ENCODE measurements around the gene GRM1. TPM values are rescaled to one million over a fixed set of nuclear protein-coding genes. Genes with fewer than 3 reads are reported as not detected.

Gene GRM1
- total RNA-seq, 1 donor from 2014 or later: not detected

DNA sequence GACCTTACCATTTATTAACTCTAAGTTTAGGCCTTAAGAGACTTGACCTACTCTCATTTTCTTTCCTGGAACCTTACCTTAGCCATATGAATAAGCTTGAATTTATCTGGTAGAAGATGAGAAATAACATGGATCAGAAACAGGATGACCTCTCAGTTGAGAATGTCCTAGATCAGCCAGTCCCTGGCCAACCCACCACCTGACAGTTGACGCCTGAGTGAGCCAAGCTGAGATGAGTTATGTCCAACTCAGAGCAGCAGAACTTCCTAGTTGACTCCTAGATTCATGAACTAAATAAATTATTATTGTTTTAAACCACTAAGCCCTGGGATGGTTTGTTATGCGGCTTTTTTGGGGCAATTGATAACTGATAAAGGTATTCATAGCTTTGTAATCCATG lies 281.8 kb downstream of the GRM1 start:
- TF ChIP-seq, protein P1, sequence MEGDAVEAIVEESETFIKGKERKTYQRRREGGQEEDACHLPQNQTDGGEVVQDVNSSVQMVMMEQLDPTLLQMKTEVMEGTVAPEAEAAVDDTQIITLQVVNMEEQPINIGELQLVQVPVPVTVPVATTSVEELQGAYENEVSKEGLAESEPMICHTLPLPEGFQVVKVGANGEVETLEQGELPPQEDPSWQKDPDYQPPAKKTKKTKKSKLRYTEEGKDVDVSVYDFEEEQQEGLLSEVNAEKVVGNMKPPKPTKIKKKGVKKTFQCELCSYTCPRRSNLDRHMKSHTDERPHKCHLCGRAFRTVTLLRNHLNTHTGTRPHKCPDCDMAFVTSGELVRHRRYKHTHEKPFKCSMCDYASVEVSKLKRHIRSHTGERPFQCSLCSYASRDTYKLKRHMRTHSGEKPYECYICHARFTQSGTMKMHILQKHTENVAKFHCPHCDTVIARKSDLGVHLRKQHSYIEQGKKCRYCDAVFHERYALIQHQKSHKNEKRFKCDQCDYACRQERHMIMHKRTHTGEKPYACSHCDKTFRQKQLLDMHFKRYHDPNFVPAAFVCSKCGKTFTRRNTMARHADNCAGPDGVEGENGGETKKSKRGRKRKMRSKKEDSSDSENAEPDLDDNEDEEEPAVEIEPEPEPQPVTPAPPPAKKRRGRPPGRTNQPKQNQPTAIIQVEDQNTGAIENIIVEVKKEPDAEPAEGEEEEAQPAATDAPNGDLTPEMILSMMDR (IDR thresholded peaks at IDR 0.05): no peak
- ChIA-PET CTCF (no interaction called here), POLR2A (no interaction called here)
- intact Hi-C loops (cut with micrococcal nuclease): no loop called here
- Mint-ChIP-seq H3K4me3 (no peak overlapping the region), H3K27me3 (no peaks in the 10 kb centered on the region), H3K4me1 (no peaks in the 10 kb centered on the region), H3K27ac (no peak overlapping the region), H3K36me3 (ENCODE audit: low read depth) (no peaks in the 10 kb centered on the region), H3K9me3 (no peaks in the 10 kb centered on the region)
- ATAC-seq (ENCODE audit: low read depth): no peak
- DNase-seq: no peak

DNA sequence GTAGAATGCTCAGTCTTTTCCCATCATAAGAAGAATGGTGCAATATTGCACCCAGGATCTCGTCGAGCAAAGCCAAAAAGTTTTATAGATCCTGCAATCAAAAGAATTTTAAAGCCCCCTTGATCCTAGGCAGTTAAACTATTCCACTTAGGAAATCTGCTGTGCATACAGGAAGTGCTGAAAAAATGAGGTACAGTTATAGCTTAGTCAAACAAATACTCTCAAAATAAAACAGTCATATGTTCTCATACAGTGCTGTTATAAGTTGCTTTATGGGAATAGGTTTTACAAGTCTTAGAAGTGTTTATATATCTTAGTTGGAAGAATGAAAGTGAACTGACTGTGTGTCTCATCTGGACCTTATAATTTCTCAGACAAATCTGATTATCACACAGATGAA lies 282.2 kb downstream of the GRM1 start:
- ATAC-seq (ENCODE audit: low read depth) (no peak), DNase-seq (no peak)
- H3K27me3 Mint-ChIP-seq: no peaks in the 10 kb centered on the region
- CTCF ChIA-PET: no interaction called here
- intact Hi-C loops (cut with micrococcal nuclease): no loop called here
- H3K9me3 Mint-ChIP-seq: no peaks in the 10 kb centered on the region
- TF ChIP-seq, protein P1 (IDR thresholded peaks at IDR 0.05): no peak
- POLR2A ChIA-PET: no interaction called here
- H3K4me1 Mint-ChIP-seq: no peaks in the 10 kb centered on the region
- H3K36me3 Mint-ChIP-seq (ENCODE audit: low read depth): no peaks in the 10 kb centered on the region
- H3K27ac Mint-ChIP-seq: no peak overlapping the region
- H3K4me3 Mint-ChIP-seq: no peak overlapping the region

DNA sequence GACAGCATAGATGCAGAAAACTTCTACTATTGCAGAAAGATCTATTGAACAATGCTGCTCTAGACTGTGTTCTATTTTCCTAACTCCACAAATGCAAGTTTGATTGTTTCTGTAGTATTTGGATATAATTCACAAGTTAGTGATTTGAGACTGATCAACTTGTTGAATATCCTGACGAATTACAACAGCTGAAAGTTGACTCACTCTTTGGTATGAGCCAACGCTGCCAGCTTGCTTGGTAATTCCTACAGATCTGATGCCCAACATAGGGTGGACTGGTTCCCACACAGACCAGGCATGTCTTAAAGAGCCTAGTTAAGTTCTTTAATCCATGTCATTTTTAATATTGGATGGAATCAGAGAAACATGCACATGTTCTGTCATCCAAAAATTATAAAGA lies 283.7 kb downstream of the GRM1 start:
- Mint-ChIP-seq H3K4me3 (no peak overlapping the region), H3K27me3 (no peaks in the 10 kb centered on the region), H3K36me3 (ENCODE audit: low read depth) (no peaks in the 10 kb centered on the region), H3K27ac (no peak overlapping the region), H3K4me1 (no peaks in the 10 kb centered on the region), H3K9me3 (no peaks in the 10 kb centered on the region)
- ChIA-PET POLR2A (no interaction called here), CTCF (no interaction called here)
- intact Hi-C loops (cut with micrococcal nuclease): no loop called here
- no peak for DNase-seq
- no peak for ATAC-seq (ENCODE audit: low read depth)
- TF ChIP-seq, protein P1 (IDR thresholded peaks at IDR 0.05): no peak

DNA sequence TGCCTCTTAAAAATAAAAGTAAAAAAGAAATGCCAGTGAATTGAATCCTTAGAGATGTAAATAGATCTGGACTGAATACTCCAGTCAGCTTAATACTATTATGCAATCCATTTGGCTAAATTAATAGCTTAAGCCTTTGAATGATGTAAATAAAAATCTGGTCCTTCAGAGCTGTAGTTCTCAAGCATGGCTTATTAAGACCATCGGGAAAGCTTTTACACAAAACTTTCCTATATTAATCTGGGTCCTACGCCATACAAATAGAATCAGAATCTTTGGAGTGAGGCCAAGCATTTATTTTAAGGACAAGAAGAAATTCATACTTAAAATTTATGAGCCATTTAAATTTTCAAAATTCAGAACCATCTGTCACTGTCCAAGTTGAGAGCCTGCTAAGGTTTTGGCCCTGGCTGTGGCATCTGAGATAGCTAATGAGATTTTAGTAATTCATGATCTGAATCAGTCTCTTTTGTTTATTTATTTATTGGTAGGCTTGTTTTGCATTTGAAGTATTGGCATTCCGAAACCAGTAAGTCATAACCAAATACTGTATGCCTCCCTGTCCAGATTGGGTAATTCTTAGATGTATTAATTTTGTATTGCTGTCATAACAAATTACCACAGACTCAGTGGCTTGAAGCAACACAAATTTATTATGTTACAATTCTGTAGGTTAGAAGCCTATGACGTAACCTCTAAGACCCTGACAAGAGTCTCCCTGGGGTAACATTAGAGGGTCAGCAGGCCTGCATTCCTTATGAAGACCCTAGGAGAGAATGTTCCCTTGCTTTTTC lies 286.7 kb downstream of the GRM1 start:
- no peak for ATAC-seq (ENCODE audit: low read depth)
- Mint-ChIP-seq H3K36me3 (ENCODE audit: low read depth) (no peaks in the 10 kb centered on the region), H3K27ac (no peak overlapping the region)

DNA sequence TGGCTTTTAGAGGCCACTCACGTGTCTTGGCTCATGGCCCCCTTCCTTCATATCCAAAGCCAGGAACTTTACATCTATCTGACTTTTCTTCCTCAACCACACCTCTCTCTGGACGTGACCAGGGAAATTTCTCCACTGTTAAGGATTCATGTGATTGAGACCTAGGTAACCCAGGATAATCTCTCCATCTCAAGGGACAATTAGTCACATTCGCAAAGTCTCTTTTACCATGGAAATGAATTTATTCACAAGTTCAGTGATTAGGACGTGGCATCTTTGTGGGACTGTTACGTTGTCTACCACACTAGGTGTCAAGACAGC lies 287.3 kb downstream of the GRM1 start:
- intact Hi-C loops (cut with micrococcal nuclease): no loop called here
- TF ChIP-seq, protein P1 (IDR thresholded peaks at IDR 0.05): no peak
- no peaks in the 10 kb centered on the region for H3K36me3 Mint-ChIP-seq (ENCODE audit: low read depth)
- DNase-seq: no peak
- ChIA-PET POLR2A (no interaction called here), CTCF (no interaction called here)
- no peak for ATAC-seq (ENCODE audit: low read depth)
- H3K4me1 Mint-ChIP-seq: no peaks in the 10 kb centered on the region
- H3K27ac Mint-ChIP-seq: no peak overlapping the region
- peaks cover 6% of the 10 kb centered on the region for H3K9me3 Mint-ChIP-seq
- H3K27me3 Mint-ChIP-seq: no peaks in the 10 kb centered on the region
- no peak overlapping the region for H3K4me3 Mint-ChIP-seq

More for the DNA sequence above, 286.7 kb downstream of the GRM1 start:
- Mint-ChIP-seq H3K9me3 (peaks cover 6% of the 10 kb centered on the region), H3K4me3 (no peak overlapping the region), H3K4me1 (no peaks in the 10 kb centered on the region), H3K27me3 (no peaks in the 10 kb centered on the region)
- no peak for DNase-seq
- intact Hi-C loops (cut with micrococcal nuclease): no loop called here
- ChIA-PET POLR2A (no interaction called here), CTCF (no interaction called here)
- TF ChIP-seq, protein P1 (IDR thresholded peaks at IDR 0.05): no peak
